Keratinocyte (primary cell): Measurements from ENCODE around the gene KBTBD4. TPM values are rescaled to one million over a fixed set of nuclear protein-coding genes. Genes with fewer than 3 reads are reported as not detected.

Experiments
- DNase-seq: peaks from one replicate; pipeline ENCODE4 v3.0.0-alpha.2; 2011; ENCODE audit warnings: low read depth, missing footprints, low spot score
- FAIRE-seq: peaks from 2 replicates; lab custom pipeline; 2011; peaks lifted over from hg19 to GRCh38; lab: Jason Lieb, UNC
- H2AFZ ChIP-seq: 2 replicates; pipeline ENCODE4 v1.6.0; 2012; ENCODE audit warnings: low read length, control low read depth, inconsistent platforms; ENCODE audit not compliant: control insufficient read depth
- H3K27ac ChIP-seq: 2 replicates; pipeline ENCODE4 v1.5.1; 2011; ENCODE audit warnings: low read length; ENCODE audit not compliant: control insufficient read depth, insufficient read depth
- H3K27me3 ChIP-seq: 3 replicates; pipeline ENCODE4 v1.6.0; 2011; ENCODE audit warnings: low read length; ENCODE audit not compliant: control insufficient read depth, insufficient read depth; ENCODE audit errors: extremely low read depth
- H3K36me3 ChIP-seq, 2 experiments: 2 replicates in 1 of 2; 3 replicates in 1 of 2; pipeline ENCODE4 v1.5.1; 2011; ENCODE audit warnings: low read length in 2 of 2, mild to moderate bottlenecking in 1 of 2; ENCODE audit not compliant: control insufficient read depth in 2 of 2, insufficient read depth in 2 of 2; ENCODE audit errors: extremely low read depth in 1 of 2
- H3K4me1 ChIP-seq: 3 replicates; pipeline ENCODE4 v1.5.1; 2011; ENCODE audit warnings: low read length; ENCODE audit not compliant: control insufficient read depth, insufficient read depth; ENCODE audit errors: extremely low read depth
- H3K4me2 ChIP-seq: 3 replicates; pipeline ENCODE4 v1.6.0; 2011; ENCODE audit warnings: low read depth, low read length; ENCODE audit not compliant: control insufficient read depth, insufficient read depth; ENCODE audit errors: extremely low read depth
- H3K4me3 ChIP-seq, 3 experiments: fragments of 200-600 bp in 1 of 3; sonication (generic) in 1 of 3; 2 replicates in 2 of 3; 3 replicates in 1 of 3; pipeline ENCODE4 v1.5.1; 2011 to 2016; ENCODE audit warnings: low read length in 3 of 3, mild to moderate bottlenecking in 3 of 3, control low read depth in 2 of 3, inconsistent platforms in 1 of 3, low read depth in 1 of 3, mixed read lengths in 1 of 3, mixed run types in 1 of 3, moderate library complexity in 1 of 3; ENCODE audit not compliant: control insufficient read depth in 2 of 3, insufficient read depth in 2 of 3; ENCODE audit errors: extremely low read depth in 1 of 3
- H3K79me2 ChIP-seq: 2 replicates; pipeline ENCODE4 v1.6.0; 2012; ENCODE audit warnings: low read length; ENCODE audit not compliant: control insufficient read depth, insufficient read depth
- H3K9ac ChIP-seq: 3 replicates; pipeline ENCODE4 v1.6.0; 2011; ENCODE audit warnings: low read length; ENCODE audit not compliant: control insufficient read depth, insufficient read depth; ENCODE audit errors: extremely low read depth
- H3K9me1 ChIP-seq: 3 replicates; pipeline ENCODE4 v1.6.0; 2011; ENCODE audit warnings: low read length; ENCODE audit not compliant: control insufficient read depth, insufficient read depth; ENCODE audit errors: extremely low read depth
- H3K9me3 ChIP-seq: 2 replicates; pipeline ENCODE4 v1.5.1; 2012; ENCODE audit warnings: low read depth, low read length; ENCODE audit not compliant: control insufficient read depth
- H4K20me1 ChIP-seq: 3 replicates; pipeline ENCODE4 v1.6.0; 2011; ENCODE audit warnings: low read length; ENCODE audit not compliant: control insufficient read depth, insufficient read depth; ENCODE audit errors: extremely low read depth
- EZH2 ChIP-seq: IDR thresholded peaks from one replicate; pipeline ENCODE4 v1.6.1; 2012; ENCODE audit warnings: inconsistent platforms, mild to moderate bottlenecking, low read length, moderate library complexity
- dilution Hi-C: fragments of 300-500 bp; cut with MboI; formaldehyde crosslinking; loops from one replicate; pipeline ENCODE4 v1.7.0; 2020; ENCODE audit warnings: low sequenced_read_pairs; ENCODE audit not compliant: extremely low pct_ligation_motif_present
- polyA plus RNA-seq, 5 experiments: library from polyadenylated mRNA; depleted of rRNA in 3 of 5; stranded (reverse) in 3 of 5; stranded (forward) in 1 of 5; unstranded in 1 of 5; fragments of >200 nt; gene quantifications; 1 replicate in 1 of 5; 2 replicates in 3 of 5; 3 replicates in 1 of 5; pipeline versions ENCODE4 v1.2.1 to v1.2.3, GENCODE V29; 2011 to 2012; ENCODE audit warnings: missing spikeins in 2 of 5, low read depth in 1 of 5, low replicate concordance in 1 of 5
- TF ChIP-seq, protein P1 (sequence below), 3 experiments: IDR thresholded peaks in 1 of 3; conservative IDR thresholded peaks in 1 of 3; optimal IDR thresholded peaks in 1 of 3; 2 replicates in 2 of 3; 3 replicates in 1 of 3; pipeline versions ENCODE3 to v1.5.1; 2011; ENCODE audit warnings: low read length in 3 of 3, mild to moderate bottlenecking in 3 of 3, moderate library complexity in 2 of 3, control low read depth in 1 of 3, inconsistent platforms in 1 of 3; ENCODE audit not compliant: insufficient read depth in 2 of 3; ENCODE audit errors: extremely low read depth in 1 of 3

The KBTBD4 gene
- polyA plus RNA-seq, 1 donor (not counting 4 experiments of a cell fraction or from before 2014, with no cell fraction given): 15.4 TPM

DNA sequence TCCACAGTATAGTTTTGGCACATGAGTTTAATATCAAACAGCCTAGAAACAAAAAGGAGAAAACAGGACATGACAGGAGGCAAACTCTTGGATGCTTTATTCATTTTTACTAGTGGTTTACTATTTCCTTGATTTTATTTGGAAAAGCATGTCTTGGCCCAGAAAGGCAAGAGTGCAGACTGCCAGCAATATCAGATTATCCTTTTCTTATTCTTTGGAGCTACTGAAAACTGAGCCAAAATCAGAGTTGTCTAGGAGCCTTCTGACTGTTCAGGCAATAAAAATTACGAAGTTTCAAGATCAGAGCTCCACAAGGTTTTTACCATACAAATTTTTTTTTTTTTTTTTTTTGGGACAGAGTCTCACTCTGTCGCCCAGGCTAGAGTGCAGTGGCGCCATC lies 41.9 kb downstream of the KBTBD4 start:
- no peak overlapping the region for H3K27ac ChIP-seq
- peaks cover 1 to 4% of the 10 kb centered on the region in 2 experiments for H3K36me3 ChIP-seq
- no peak overlapping the region for H3K4me2 ChIP-seq
- FAIRE-seq (no peak), DNase-seq (no peak)
- H3K79me2 ChIP-seq: peaks cover 90% of the 10 kb centered on the region
- H3K4me3 ChIP-seq: no peak overlapping the region
- no peaks in the 10 kb centered on the region for H3K9me3 ChIP-seq
- H3K9me1 ChIP-seq: no peaks in the 10 kb centered on the region
- dilution Hi-C loops: no loop called here
- peaks cover 27% of the 10 kb centered on the region for H3K4me1 ChIP-seq
- TF ChIP-seq EZH2: no peak
- TF ChIP-seq, protein P1, sequence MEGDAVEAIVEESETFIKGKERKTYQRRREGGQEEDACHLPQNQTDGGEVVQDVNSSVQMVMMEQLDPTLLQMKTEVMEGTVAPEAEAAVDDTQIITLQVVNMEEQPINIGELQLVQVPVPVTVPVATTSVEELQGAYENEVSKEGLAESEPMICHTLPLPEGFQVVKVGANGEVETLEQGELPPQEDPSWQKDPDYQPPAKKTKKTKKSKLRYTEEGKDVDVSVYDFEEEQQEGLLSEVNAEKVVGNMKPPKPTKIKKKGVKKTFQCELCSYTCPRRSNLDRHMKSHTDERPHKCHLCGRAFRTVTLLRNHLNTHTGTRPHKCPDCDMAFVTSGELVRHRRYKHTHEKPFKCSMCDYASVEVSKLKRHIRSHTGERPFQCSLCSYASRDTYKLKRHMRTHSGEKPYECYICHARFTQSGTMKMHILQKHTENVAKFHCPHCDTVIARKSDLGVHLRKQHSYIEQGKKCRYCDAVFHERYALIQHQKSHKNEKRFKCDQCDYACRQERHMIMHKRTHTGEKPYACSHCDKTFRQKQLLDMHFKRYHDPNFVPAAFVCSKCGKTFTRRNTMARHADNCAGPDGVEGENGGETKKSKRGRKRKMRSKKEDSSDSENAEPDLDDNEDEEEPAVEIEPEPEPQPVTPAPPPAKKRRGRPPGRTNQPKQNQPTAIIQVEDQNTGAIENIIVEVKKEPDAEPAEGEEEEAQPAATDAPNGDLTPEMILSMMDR (optimal IDR thresholded peaks at IDR 0.05 in 1 of 3, IDR thresholded peaks at IDR 0.05 in 1 of 3, conservative IDR thresholded peaks at IDR 0.05 in 1 of 3; ENCODE audit: extremely low read depth in 1 of 3, insufficient read depth in 2 of 3, low read length in 3 of 3): no peak
- no peak overlapping the region for H2AFZ ChIP-seq
- no peak overlapping the region for H3K9ac ChIP-seq
- no peaks in the 10 kb centered on the region for H3K27me3 ChIP-seq
- H4K20me1 ChIP-seq: peaks cover 10% of the 10 kb centered on the region

DNA sequence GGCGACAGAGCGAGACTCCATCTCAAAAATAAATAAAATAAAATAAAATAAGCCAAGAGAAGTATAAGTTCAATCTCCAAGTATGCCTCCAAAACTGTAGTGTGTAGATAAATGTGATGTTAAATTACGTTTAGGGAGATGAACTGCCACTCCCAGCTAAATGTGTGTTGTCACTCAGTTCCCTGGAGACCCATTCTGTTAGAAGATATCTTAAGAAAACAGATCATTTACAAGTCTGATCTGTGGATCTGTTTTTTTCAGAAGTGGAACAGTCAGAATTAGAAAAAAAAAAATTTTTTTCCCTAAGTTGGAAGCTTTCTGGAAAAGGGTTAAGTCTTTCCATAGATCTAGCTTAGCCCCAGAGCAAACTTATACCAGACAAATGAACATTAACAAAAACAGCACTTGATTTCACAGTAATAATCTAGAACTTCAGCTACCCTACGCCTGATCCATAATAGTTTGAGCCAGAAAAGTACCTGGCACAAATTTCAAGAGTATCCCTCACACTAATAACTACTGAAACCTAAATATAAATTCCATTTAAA lies 44.0 kb downstream of the KBTBD4 start:
- Histone ChIP-seq H3K9me1 (no peaks in the 10 kb centered on the region), H3K36me3 (peaks cover 4% of the 10 kb centered on the region in 2 experiments), H3K4me3 (no peak overlapping the region), H3K27ac (peak overlapping the region; percentile 8), H3K9me3 (no peaks in the 10 kb centered on the region), H2AFZ (no peak overlapping the region), H3K9ac (no peak overlapping the region), H3K4me1 (peaks cover 15% of the 10 kb centered on the region), H4K20me1 (peaks cover 15% of the 10 kb centered on the region), H3K27me3 (no peaks in the 10 kb centered on the region), H3K4me2 (no peak overlapping the region), H3K79me2 (peaks cover 99% of the 10 kb centered on the region)
- dilution Hi-C loops: no loop called here
- TF ChIP-seq EZH2: no peak
- TF ChIP-seq, protein P1 (optimal IDR thresholded peaks at IDR 0.05 in 1 of 3, IDR thresholded peaks at IDR 0.05 in 1 of 3, conservative IDR thresholded peaks at IDR 0.05 in 1 of 3; ENCODE audit: extremely low read depth in 1 of 3, insufficient read depth in 2 of 3, low read length in 3 of 3): no peak
- DNase-seq (no peak), FAIRE-seq (no peak)
